LNCaP clone FGC (cell line): ENCODE data around the gene FASN.

Experiments
- DNase-seq: peaks from one replicate; pipeline ENCODE4 v3.0.0-alpha.2; 2011; ENCODE audit warnings: low read depth
- H3K4me3 ChIP-seq: 2 replicates; pipeline ENCODE4 v1.5.1; 2011; ENCODE audit warnings: mild to moderate bottlenecking, low read depth, low read length, control low read depth
- CTCF ChIP-seq: IDR thresholded peaks from 2 replicates; pipeline ENCODE4 v1.5.1; 2012; ENCODE audit warnings: mild to moderate bottlenecking; ENCODE audit not compliant: control insufficient read depth, insufficient read depth; ENCODE audit errors: extremely low read depth

The FASN gene

GRCh38 chr17:82116246-82116645 is 18.2 kb upstream of the FASN start:
- H3K4me3 ChIP-seq = no peak overlapping the region
- no peak for TF ChIP-seq CTCF
- DNase-seq = no peak

GRCh38 chr17:82114872-82115271 is 16.8 kb upstream of the FASN start:
- no peak for DNase-seq
- no peak for TF ChIP-seq CTCF
- H3K4me3 ChIP-seq = no peak overlapping the region

GRCh38 chr17:82114447-82114846 is 16.4 kb upstream of the FASN start:
- H3K4me3 ChIP-seq = no peak overlapping the region
- no peak for TF ChIP-seq CTCF
- DNase-seq = no peak

- no peak for TF ChIP-seq CTCF
- H3K4me3 ChIP-seq = no peak overlapping the region
- DNase-seq = peak; percentile 31
Measured at GRCh38 chr17:82113941-82114340, 15.9 kb upstream of the FASN start.

GRCh38 chr17:82113422-82113821 is 15.4 kb upstream of the FASN start:
- H3K4me3 ChIP-seq = no peak overlapping the region
- DNase-seq = no peak
- no peak for TF ChIP-seq CTCF

- no peak for TF ChIP-seq CTCF
- DNase-seq = no peak
Measured at GRCh38 chr17:82112914-82113311, 14.9 kb upstream of the FASN start.

GRCh38 chr17:82112181-82112913 is 14.3 kb upstream of the FASN start:
- TF ChIP-seq CTCF = no peak

More at GRCh38 chr17:82112914-82113311, 14.9 kb upstream of the FASN start:
- no peak overlapping the region for H3K4me3 ChIP-seq

More at GRCh38 chr17:82112181-82112913, 14.3 kb upstream of the FASN start:
- H3K4me3 ChIP-seq = no peak overlapping the region
- DNase-seq = no peak
